MM.1S (cell line): ENCODE measurements around the gene PRKCE.

ENCODE experiments used
- DNase-seq: peaks from one replicate; pipeline ENCODE4 v3.0.0-alpha.2; 2015
- H2AFZ ChIP-seq: fragments of 300-600 bp; sonication (generic); 2 replicates; pipeline ENCODE4 v1.6.0; 2016; ENCODE audit warnings: antibody characterized with exemption, low read length
- H3F3A ChIP-seq: fragments of 300-600 bp; sonication (generic); 2 replicates; pipeline ENCODE4 v1.6.1; 2016; ENCODE audit warnings: mild to moderate bottlenecking, antibody characterized with exemption, low read length, moderate library complexity, mixed read lengths; ENCODE audit not compliant: insufficient read depth
- H3K27ac ChIP-seq: fragments of 300-600 bp; sonication (generic); 2 replicates; pipeline ENCODE4 v1.5.1; 2016; ENCODE audit warnings: mild to moderate bottlenecking, low read length
- H3K27me3 ChIP-seq: fragments of 300-600 bp; sonication (generic); replicated peaks from 2 replicates; pipeline ENCODE4 v1.6.0; 2016; ENCODE audit warnings: low read length; ENCODE audit not compliant: insufficient read depth
- H3K36me3 ChIP-seq: fragments of 300-600 bp; sonication (generic); replicated peaks from 2 replicates; pipeline ENCODE4 v1.6.1; 2016; ENCODE audit warnings: mild to moderate bottlenecking, low read length, mixed read lengths; ENCODE audit not compliant: insufficient read depth
- H3K4me1 ChIP-seq: fragments of 300-600 bp; sonication (generic); 2 replicates; pipeline ENCODE4 v1.6.1; 2016; ENCODE audit warnings: low read length, mixed read lengths
- H3K4me2 ChIP-seq: fragments of 300-600 bp; sonication (generic); 2 replicates; pipeline ENCODE4 v1.6.0; 2016; ENCODE audit warnings: low read depth, low read length
- H3K4me3 ChIP-seq: fragments of 300-600 bp; sonication (generic); 2 replicates; pipeline ENCODE4 v1.5.1; 2016; ENCODE audit warnings: low read length, mixed read lengths
- H3K79me2 ChIP-seq: fragments of 300-600 bp; sonication (generic); 2 replicates; pipeline ENCODE4 v1.6.1; 2016; ENCODE audit warnings: mixed run types, low read length, mixed read lengths
- H3K9ac ChIP-seq: fragments of 300-600 bp; sonication (generic); 2 replicates; pipeline ENCODE4 v1.6.1; 2016; ENCODE audit warnings: low read length, mixed read lengths
- H3K9me2 ChIP-seq: fragments of 300-600 bp; sonication (generic); replicated peaks from 2 replicates; pipeline ENCODE4 v1.6.1; 2016; ENCODE audit warnings: mild to moderate bottlenecking, low read length, mixed read lengths; ENCODE audit not compliant: insufficient read depth
- H3K9me3 ChIP-seq: fragments of 300-600 bp; sonication (generic); replicated peaks from 2 replicates; pipeline ENCODE4 v1.6.1; 2016; ENCODE audit warnings: mild to moderate bottlenecking, low read length, mixed read lengths; ENCODE audit not compliant: insufficient read depth
- H4K20me1 ChIP-seq: fragments of 300-600 bp; sonication (generic); 2 replicates; pipeline ENCODE4 v1.6.1; 2016; ENCODE audit warnings: mild to moderate bottlenecking, low read length, moderate library complexity, mixed read lengths; ENCODE audit not compliant: insufficient read depth
- EZH2 ChIP-seq: fragments of 300-600 bp; sonication (generic); optimal IDR thresholded peaks from 2 replicates; pipeline ENCODE3; 2017; ENCODE audit warnings: low read depth, mild to moderate bottlenecking, antibody characterized with exemption, low read length, mixed read lengths
- EZH2phosphoT487 ChIP-seq: fragments of 300-600 bp; sonication (generic); IDR thresholded peaks from 2 replicates; pipeline ENCODE4 v1.6.1; 2018; ENCODE audit warnings: antibody characterized with exemption, low read length
- TF ChIP-seq, protein P1 (sequence below): fragments of 300-600 bp; sonication (generic); IDR thresholded peaks from 2 replicates; pipeline ENCODE4 v1.5.1; 2016; ENCODE audit warnings: antibody characterized with exemption, low read length, mixed read lengths

The PRKCE gene

DNA sequence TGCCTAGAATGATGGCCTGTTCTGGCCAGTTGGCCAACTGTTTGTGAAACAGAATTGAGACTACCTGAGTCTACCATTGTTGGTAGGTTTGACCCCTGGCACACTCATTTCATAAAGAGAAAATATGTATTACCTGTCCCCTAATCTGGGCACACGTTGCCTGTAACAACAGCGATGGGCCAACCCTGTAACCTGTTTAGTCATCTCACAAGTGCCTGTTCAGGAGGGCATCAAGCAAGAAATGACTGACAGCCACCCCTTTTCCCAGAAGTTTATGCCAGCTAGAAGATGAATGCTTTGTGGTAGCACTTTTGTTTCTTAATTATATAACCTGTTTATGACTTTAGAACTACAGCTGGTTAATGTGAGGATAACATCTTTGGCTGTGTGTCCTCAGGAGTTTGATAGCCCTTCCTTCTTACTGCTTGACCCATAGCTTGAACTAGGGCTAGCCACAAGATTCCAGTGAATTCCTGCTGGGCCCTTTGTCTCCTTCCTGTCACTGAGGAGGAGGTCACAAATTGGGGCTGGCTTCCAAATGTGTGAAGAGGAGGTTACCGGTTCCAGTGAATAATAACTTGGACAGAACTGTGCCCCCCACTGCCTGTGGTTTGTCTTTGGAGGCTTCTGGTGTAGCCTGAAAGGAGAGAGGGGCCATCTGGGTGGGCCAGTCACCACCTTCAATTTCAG lies 371.8 kb downstream of the PRKCE start:
- H2AFZ ChIP-seq, result no peak overlapping the region
- no peak overlapping the region for H3K4me3 ChIP-seq
- no peaks in the 10 kb centered on the region for H4K20me1 ChIP-seq
- H3F3A ChIP-seq, result no peaks in the 10 kb centered on the region
- DNase-seq, result no peak
- no peaks in the 10 kb centered on the region for H3K36me3 ChIP-seq
- H3K4me2 ChIP-seq, result no peak overlapping the region
- H3K9ac ChIP-seq, result no peak overlapping the region
- no peaks in the 10 kb centered on the region for H3K9me3 ChIP-seq
- H3K9me2 ChIP-seq, result no peaks in the 10 kb centered on the region
- no peak for TF ChIP-seq EZH2phosphoT487
- no peak for TF ChIP-seq EZH2
- TF ChIP-seq, protein P1, sequence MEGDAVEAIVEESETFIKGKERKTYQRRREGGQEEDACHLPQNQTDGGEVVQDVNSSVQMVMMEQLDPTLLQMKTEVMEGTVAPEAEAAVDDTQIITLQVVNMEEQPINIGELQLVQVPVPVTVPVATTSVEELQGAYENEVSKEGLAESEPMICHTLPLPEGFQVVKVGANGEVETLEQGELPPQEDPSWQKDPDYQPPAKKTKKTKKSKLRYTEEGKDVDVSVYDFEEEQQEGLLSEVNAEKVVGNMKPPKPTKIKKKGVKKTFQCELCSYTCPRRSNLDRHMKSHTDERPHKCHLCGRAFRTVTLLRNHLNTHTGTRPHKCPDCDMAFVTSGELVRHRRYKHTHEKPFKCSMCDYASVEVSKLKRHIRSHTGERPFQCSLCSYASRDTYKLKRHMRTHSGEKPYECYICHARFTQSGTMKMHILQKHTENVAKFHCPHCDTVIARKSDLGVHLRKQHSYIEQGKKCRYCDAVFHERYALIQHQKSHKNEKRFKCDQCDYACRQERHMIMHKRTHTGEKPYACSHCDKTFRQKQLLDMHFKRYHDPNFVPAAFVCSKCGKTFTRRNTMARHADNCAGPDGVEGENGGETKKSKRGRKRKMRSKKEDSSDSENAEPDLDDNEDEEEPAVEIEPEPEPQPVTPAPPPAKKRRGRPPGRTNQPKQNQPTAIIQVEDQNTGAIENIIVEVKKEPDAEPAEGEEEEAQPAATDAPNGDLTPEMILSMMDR, result no peak
- H3K4me1 ChIP-seq, result no peaks in the 10 kb centered on the region
- no peaks in the 10 kb centered on the region for H3K27me3 ChIP-seq
- H3K27ac ChIP-seq, result no peak overlapping the region
- H3K79me2 ChIP-seq, result no peaks in the 10 kb centered on the region

DNA sequence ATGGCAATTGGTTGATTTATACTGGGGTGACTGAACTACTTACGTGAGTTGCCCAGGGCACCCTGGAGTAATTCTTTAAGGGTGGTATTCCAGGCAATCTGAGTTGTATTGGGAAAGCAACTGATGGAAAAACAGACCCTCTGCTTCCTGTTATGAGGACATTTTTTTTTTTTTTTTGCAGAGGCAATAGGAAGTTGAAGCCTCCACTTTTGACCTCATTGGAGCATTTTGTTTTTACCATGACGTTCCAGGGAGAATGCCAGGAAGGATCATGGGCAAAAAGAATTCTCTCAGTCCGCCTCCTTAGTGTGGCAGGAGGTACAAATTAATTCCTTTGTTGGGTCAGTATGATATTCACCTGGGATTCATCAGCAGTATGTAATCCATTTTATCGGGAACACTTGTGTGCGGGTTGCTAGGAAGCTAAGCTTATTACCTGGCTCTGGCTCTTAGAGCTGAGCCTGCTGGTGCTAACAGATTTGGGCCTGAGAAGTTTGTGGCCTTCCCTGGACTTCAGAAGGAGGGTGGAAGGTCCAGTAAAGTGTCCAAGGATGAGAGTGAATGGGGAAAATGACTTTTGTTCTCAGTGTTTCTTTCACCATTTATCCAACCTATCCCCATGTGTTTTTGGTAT lies 372.8 kb downstream of the PRKCE start:
- TF ChIP-seq EZH2phosphoT487, result no peak
- TF ChIP-seq, protein P1, result no peak
- TF ChIP-seq EZH2, result no peak
- H3K79me2 ChIP-seq, result no peaks in the 10 kb centered on the region
- H3K9me2 ChIP-seq, result no peaks in the 10 kb centered on the region
- H2AFZ ChIP-seq, result no peak overlapping the region
- H3K9ac ChIP-seq, result no peak overlapping the region
- no peaks in the 10 kb centered on the region for H3K9me3 ChIP-seq
- no peaks in the 10 kb centered on the region for H3K27me3 ChIP-seq
- no peak overlapping the region for H3K4me3 ChIP-seq
- no peak overlapping the region for H3K27ac ChIP-seq
- H3F3A ChIP-seq, result no peaks in the 10 kb centered on the region
- no peaks in the 10 kb centered on the region for H3K4me1 ChIP-seq
- H3K36me3 ChIP-seq, result no peaks in the 10 kb centered on the region
- H3K4me2 ChIP-seq, result no peak overlapping the region
- DNase-seq, result no peak
- H4K20me1 ChIP-seq, result no peaks in the 10 kb centered on the region

GRCh38 chr2:46025081-46025480 lies 373.6 kb downstream of the PRKCE start:
- no peaks in the 10 kb centered on the region for H3K36me3 ChIP-seq
- no peak overlapping the region for H3K27ac ChIP-seq
- no peaks in the 10 kb centered on the region for H3K9me2 ChIP-seq
- no peaks in the 10 kb centered on the region for H3K4me1 ChIP-seq
- H3K79me2 ChIP-seq, result no peaks in the 10 kb centered on the region
- no peak for DNase-seq
- TF ChIP-seq EZH2phosphoT487 (no peak), EZH2 (no peak)
- TF ChIP-seq, protein P1, result no peak
- H3K9me3 ChIP-seq, result no peaks in the 10 kb centered on the region
- H3K27me3 ChIP-seq, result no peaks in the 10 kb centered on the region
- H3K9ac ChIP-seq, result no peak overlapping the region
- no peak overlapping the region for H3K4me2 ChIP-seq
- no peaks in the 10 kb centered on the region for H3F3A ChIP-seq
- H3K4me3 ChIP-seq, result no peak overlapping the region
- no peaks in the 10 kb centered on the region for H4K20me1 ChIP-seq
- H2AFZ ChIP-seq, result no peak overlapping the region
